Neural progenitor cell (in vitro differentiated cells): ENCODE results near the gene ADI1.

Experiments used
- EZH2 ChIP-seq: fragments of 200-600 bp; sonication (generic); IDR thresholded peaks from 2 replicates; pipeline ENCODE4 v1.6.1; 2017; ENCODE audit warnings: antibody characterized with exemption, mild to moderate bottlenecking, moderate library complexity
- TF ChIP-seq, protein P1 (sequence below): fragments of 200-600 bp; sonication (generic); IDR thresholded peaks from 2 replicates; pipeline ENCODE4 v1.5.1; 2017; ENCODE audit warnings: antibody characterized with exemption, mild to moderate bottlenecking

GRCh38 chr2:3553946-3554345, 34.6 kb upstream of the ADI1 start:
- TF ChIP-seq, protein P1, sequence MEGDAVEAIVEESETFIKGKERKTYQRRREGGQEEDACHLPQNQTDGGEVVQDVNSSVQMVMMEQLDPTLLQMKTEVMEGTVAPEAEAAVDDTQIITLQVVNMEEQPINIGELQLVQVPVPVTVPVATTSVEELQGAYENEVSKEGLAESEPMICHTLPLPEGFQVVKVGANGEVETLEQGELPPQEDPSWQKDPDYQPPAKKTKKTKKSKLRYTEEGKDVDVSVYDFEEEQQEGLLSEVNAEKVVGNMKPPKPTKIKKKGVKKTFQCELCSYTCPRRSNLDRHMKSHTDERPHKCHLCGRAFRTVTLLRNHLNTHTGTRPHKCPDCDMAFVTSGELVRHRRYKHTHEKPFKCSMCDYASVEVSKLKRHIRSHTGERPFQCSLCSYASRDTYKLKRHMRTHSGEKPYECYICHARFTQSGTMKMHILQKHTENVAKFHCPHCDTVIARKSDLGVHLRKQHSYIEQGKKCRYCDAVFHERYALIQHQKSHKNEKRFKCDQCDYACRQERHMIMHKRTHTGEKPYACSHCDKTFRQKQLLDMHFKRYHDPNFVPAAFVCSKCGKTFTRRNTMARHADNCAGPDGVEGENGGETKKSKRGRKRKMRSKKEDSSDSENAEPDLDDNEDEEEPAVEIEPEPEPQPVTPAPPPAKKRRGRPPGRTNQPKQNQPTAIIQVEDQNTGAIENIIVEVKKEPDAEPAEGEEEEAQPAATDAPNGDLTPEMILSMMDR = no peak
- no peak for TF ChIP-seq EZH2
